ENCODE data around the gene SERINC4. TPM values are rescaled to one million over a fixed set of nuclear protein-coding genes. Genes with fewer than 3 reads are reported as not detected.
"Not testable (repeated sequence)": the region's sequence is repeated elsewhere in the genome, so short reads cannot be mapped to it uniquely, and the experiment has no call there.

Gene SERINC4
- polyA plus RNA-seq, 1 experiment = not detected

DNA sequence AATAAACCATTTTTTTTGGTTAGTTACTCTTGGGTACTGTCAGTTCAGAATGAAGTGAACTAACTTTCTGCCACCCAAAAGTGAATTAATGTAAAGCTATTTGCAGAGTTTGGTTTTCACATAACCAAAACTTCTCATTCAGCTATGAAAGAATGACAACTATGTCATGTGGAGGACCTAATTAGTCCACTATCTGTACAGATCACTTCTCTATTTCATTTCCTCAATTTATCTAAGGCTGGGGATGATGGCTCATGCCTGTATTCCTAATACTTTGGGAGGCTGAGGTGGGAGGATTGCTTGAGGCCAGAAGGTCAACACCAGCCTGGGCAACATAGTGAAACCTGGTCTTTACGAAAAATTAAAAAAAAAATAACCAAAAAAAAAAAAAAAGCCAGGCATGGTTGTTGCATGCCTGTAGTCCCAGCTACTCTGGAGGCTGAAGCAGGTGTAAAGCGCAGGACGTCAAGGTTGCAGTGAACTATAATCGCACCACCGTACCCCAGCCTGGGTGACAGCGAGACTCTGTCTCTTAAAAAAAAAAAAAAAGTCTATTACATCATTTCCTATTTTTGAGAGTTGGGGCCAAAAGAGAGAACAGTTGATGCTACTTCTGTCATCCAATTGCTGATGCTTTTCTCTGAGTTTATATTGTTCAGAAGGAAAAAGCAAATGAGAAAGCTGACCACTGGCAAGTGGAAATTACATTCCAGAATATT, 9.1 kb upstream of the SERINC4 start:
- no peaks in the 10 kb centered on the region for H3K27me3 ChIP-seq (ENCODE audit: control insufficient read depth, insufficient read depth, low read length)
- no peak for DNase-seq (ENCODE audit: low read depth)
- ChIA-PET POLR2A (no interaction called here), CTCF (interaction anchor here (1.3 kb wide), 1 partner anchor 8 kb away, joined by 3 read pairs; no protein-coding TSS in a partner anchor)
- TF ChIP-seq, protein P1, sequence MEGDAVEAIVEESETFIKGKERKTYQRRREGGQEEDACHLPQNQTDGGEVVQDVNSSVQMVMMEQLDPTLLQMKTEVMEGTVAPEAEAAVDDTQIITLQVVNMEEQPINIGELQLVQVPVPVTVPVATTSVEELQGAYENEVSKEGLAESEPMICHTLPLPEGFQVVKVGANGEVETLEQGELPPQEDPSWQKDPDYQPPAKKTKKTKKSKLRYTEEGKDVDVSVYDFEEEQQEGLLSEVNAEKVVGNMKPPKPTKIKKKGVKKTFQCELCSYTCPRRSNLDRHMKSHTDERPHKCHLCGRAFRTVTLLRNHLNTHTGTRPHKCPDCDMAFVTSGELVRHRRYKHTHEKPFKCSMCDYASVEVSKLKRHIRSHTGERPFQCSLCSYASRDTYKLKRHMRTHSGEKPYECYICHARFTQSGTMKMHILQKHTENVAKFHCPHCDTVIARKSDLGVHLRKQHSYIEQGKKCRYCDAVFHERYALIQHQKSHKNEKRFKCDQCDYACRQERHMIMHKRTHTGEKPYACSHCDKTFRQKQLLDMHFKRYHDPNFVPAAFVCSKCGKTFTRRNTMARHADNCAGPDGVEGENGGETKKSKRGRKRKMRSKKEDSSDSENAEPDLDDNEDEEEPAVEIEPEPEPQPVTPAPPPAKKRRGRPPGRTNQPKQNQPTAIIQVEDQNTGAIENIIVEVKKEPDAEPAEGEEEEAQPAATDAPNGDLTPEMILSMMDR (IDR thresholded peaks at IDR 0.05; ENCODE audit: insufficient read depth, low read depth, low read length) = no peak
- H3K4me3 ChIP-seq (ENCODE audit: low read depth, low read length) = no peak overlapping the region
- H3K36me3 ChIP-seq (ENCODE audit: control insufficient read depth, insufficient read depth, low read length) = peaks cover 27% of the 10 kb centered on the region

DNA sequence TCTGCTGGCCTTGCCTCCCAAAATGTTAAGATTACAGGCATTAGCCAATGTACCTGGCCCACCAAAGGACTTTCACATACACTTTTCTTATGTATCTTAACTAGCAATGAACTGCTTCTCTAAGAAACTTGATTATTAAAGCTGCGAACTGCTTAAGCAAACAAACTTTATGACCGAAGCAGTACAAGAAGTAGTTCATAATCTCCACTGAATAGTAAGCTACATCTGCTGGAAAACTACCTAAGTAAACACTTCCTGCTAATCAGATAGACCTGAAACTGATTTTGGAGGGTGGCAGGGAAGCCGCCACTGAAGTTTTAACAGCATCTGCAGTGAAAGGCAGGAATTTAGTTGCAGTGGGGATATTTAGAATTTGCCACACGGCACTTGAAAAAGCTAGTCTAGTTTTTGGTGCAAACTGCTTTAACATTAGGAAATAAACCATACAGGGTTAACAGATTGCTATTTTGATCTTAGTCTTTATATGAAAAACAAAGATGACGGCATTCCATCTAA, 8.5 kb upstream of the SERINC4 start:
- DNase-seq (ENCODE audit: low read depth) = no peak
- POLR2A ChIA-PET = no interaction called here
- TF ChIP-seq, protein P1 (IDR thresholded peaks at IDR 0.05; ENCODE audit: insufficient read depth, low read depth, low read length) = no peak
- Histone ChIP-seq H3K36me3 (ENCODE audit: control insufficient read depth, insufficient read depth, low read length) (peaks cover 27% of the 10 kb centered on the region), H3K4me3 (ENCODE audit: low read depth, low read length) (no peak overlapping the region), H3K27me3 (ENCODE audit: control insufficient read depth, insufficient read depth, low read length) (no peaks in the 10 kb centered on the region)
- CTCF ChIA-PET = no interaction called here

DNA sequence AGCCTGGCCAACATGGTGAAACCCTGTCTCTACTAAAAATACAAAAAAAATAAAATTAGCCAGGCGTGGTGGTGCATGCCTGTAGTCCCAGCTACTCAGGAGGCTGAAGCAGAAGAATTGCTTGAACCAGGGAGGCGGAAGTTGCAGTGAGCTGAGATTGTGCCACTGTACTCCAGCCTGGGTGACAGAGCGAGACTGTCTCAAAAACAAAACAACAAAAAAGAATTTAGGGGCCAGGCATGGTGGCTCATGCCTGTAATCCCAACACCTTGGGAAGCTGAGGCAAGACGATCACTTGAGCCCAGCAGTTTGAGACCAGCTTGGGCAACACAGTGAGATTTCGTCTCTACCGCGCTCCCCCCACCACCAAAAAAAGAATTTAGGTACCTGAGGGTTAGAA, 2.7 kb upstream of the SERINC4 start:
- CTCF ChIA-PET = interaction anchor here (0.9 to 1.1 kb wide), 2 partner anchors 12 to 22 kb away, joined by 3 to 4 read pairs; partner anchors contain the start of gene MFAP1
- H3K27me3 ChIP-seq (ENCODE audit: control insufficient read depth, insufficient read depth, low read length); POLR2A ChIA-PET; H3K36me3 ChIP-seq (ENCODE audit: control insufficient read depth, insufficient read depth, low read length); H3K4me3 ChIP-seq (ENCODE audit: low read depth, low read length); DNase-seq (ENCODE audit: low read depth): not testable (repeated sequence)

DNA sequence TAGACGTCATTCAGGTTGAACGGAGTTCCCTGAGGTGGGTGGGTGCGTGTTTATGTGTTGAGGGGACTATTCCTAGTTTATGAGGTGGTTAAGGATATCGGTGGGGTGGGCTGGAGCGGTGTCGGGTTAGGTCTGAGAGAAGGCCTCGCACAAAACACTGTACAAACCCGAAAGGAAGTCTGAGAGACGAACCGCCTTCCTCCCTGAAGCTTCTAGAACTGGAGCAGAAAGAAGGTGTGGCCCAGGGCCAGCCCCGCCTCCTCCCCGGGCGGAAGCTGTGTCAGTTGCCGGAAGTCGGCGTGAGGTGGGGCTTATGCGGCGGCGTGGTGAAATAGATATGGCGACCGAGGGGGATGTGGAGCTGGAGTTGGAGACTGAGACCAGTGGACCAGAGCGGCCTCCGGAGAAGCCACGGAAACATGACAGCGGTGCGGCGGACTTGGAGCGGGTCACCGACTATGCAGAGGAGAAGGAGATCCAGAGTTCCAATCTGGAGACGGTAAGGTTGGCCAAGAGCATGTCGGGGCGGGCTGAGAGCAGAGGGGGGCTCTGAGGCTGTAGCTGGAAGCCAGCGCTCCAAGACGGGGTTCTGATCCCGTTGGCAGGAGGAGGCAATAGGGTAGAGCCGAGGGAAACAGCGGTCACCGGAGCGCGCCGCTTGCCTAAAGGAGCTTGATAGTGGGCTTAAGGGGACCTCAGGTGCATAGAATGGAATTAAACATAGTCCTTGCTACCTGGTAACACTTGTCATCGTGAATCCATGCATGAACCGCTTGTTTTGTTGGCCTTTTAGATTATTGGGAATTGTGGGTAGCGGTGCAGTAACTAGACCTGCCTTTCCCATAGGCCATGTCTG, 494 bp upstream of the SERINC4 start, which contains the start of gene HYPK:
TSS of gene HYPK (plus strand) at position 314 of the 856 bp plus-strand sequence. CDS start at position 338, 24 bp downstream.
- CTCF ChIA-PET = interaction anchor here (1.0 to 1.5 kb wide), 5 partner anchors 9 to 29 kb away, joined by 3 to 5 read pairs (median 3); partner anchors contain the start of gene ELL3
- H3K36me3 ChIP-seq (ENCODE audit: control insufficient read depth, insufficient read depth, low read length) = peaks cover 15% of the 10 kb centered on the region

DNA sequence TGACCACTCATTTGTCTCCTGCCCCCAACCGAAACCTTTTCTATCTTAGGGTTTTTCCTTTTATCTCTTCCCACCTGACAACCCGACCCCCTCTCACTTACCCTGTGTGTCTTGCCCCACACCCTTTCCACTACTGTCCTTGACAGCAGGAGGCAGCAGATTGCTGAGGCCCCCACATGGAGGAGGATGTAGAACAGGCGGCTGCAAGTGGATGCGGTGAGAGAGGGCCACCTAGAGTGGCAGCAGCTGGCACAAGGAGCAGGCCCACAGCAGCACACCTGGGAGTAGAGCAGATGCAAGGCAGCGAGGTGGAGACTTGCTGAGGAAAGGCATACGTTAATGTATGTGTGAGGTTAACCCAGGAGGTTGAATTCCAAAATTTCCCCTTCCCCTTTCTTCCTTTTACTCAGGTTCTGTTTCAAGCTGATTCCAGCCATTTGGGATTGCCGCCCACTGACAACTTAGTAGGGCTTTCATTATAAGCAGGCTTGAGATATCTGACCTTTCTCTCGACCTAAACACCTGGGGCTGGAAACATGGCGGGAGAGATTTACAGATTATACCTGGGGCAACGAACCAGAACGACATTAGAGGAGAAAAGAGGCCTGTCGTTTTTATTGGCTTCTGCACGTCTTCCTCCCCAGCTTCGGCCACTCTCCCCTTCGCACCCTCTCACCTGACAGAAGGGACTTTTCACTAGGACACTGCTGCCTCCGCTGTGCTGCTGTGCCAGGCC, 643 bp downstream of the SERINC4 start:
- ChIA-PET CTCF (interaction anchor here (1.2 to 1.5 kb wide), 2 partner anchors 8 to 23 kb away, joined by 3 to 4 read pairs; partner anchors contain the start of gene ELL3), POLR2A (no interaction called here)
- Histone ChIP-seq H3K27me3 (ENCODE audit: control insufficient read depth, insufficient read depth, low read length) (no peaks in the 10 kb centered on the region), H3K36me3 (ENCODE audit: control insufficient read depth, insufficient read depth, low read length) (peaks cover 19% of the 10 kb centered on the region), H3K4me3 (ENCODE audit: low read depth, low read length) (no peak overlapping the region)
- DNase-seq (ENCODE audit: low read depth) = no peak
- TF ChIP-seq, protein P1 (IDR thresholded peaks at IDR 0.05; ENCODE audit: insufficient read depth, low read depth, low read length) = no peak

More for the DNA sequence above, 494 bp upstream of the SERINC4 start, which contains the start of gene HYPK:
- TF ChIP-seq, protein P1 (IDR thresholded peaks at IDR 0.05; ENCODE audit: insufficient read depth, low read depth, low read length) = no peak
- POLR2A ChIA-PET = interaction anchor here (0.9 kb wide), 1 partner anchor 24 kb away, joined by 3 read pairs; the partner anchor contains the start of gene MFAP1
- peak; percentile 47 for DNase-seq (ENCODE audit: low read depth)
- peak within 1 kb of the TSS; percentile 81 for H3K4me3 ChIP-seq (ENCODE audit: low read depth, low read length)
- no peaks in the 10 kb centered on the region for H3K27me3 ChIP-seq (ENCODE audit: control insufficient read depth, insufficient read depth, low read length)
